NCI-H524 (cell line): ENCODE results near the gene MT1H.
"Not testable (repeated sequence)": the region's sequence is repeated elsewhere in the genome, so short reads cannot be mapped to it uniquely, and the experiment has no call there.

Experiments
- DNase-seq, 2 experiments: peaks; one replicate each; lab custom pipeline; 2025; lab: John Stamatoyannopoulos, UW

MT1H gene

DNA sequence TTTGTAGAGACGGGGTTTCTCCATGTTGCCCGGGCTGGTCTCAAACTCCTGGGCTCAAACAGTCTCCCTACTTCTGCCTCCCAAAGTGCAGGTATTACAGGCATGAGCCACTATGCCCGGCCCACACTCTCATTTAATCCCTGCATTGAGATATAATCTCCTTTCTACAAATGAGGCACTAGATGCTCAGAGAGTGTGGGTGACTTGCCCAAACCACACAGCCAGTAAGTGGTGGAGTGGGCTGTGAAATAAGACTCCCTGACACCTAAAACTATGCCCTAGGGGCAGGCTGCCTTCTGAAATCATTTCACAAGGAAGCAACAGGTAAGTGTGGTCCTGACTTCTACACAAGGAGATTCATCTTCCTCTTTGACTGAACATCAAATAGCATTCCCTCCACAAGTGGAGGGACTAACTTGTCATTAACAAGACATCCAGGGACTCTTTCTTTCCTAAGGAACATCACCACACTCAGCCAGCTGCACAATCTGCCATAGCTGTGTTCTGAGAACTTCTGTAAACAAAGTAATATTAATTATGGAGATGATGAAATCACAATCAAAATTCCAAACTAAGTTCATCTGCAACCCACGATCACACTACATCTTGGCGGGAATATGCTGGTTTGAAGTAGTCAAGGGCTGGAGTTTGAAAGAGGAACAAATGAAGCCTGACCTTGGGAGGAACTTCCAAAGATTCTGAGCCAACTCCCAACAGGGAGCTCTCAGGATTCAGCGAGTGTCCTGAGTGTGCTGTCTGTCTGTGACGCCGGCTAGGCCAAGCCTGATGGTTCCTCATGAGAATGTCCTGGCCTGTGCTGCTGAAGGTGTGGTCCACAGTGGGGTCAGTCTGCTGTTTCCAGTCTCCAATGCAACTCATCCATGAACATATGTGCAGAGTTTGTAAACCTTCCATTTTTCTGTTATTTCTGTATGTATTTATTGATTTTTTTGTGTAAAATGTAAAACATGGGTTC is 4.0 kb upstream of the MT1H start:
- not testable (repeated sequence) for DNase-seq

DNA sequence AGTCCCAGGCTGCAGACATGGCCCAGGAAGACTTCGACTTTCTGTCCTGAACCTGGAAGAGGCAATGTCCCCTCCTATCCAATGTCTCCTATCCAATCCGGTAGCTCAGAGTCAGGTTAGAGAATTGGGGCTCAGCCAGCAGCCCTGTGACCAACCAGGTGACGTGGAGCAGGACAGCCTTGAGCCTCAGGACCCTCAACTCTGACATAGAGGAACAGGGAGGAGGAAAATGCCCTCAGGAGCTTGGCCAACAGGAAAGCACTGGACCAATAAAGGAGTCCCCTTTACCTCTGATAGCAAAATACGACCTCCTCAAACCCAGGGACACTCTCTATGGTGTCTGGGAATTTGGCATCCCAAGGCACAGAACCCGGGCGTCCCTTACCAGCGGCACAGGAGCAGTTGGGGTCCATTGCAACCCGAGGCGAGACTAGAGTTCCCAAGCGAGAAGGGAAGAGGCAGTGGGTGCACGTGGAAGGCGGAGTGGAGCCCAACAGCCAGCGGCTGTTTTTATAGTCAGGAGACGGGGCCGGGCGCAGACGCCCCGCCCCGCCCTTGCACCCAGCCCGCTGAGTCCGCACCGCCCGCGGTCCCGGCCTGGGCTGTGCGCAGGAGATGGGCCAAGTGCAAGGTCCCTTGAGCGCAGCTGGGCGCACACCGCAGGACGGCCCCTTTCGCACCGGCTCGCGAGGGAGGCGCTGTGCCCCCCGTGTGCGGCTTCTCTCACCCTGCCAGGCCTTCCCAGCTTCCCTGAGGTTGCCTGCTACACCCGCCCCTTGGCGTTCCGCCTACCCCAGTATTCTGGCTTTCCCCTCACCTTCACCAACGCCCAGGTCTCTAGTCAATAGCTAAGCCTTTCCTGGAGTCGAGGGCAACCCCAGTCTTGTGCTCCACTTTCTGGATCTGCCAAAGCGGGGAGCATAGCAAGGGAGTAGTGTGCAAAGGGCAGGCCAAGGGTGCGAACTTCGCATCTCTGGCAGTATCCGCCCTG is 1.7 kb upstream of the MT1H start, which contains the start of gene MT1G:
Gene MT1G (minus strand): TSS at position 485 of the 991 bp plus-strand sequence. CDS start 72 bp downstream, at position 413.
- DNase-seq = peak in 1 of 2 experiments; percentile 37

DNA sequence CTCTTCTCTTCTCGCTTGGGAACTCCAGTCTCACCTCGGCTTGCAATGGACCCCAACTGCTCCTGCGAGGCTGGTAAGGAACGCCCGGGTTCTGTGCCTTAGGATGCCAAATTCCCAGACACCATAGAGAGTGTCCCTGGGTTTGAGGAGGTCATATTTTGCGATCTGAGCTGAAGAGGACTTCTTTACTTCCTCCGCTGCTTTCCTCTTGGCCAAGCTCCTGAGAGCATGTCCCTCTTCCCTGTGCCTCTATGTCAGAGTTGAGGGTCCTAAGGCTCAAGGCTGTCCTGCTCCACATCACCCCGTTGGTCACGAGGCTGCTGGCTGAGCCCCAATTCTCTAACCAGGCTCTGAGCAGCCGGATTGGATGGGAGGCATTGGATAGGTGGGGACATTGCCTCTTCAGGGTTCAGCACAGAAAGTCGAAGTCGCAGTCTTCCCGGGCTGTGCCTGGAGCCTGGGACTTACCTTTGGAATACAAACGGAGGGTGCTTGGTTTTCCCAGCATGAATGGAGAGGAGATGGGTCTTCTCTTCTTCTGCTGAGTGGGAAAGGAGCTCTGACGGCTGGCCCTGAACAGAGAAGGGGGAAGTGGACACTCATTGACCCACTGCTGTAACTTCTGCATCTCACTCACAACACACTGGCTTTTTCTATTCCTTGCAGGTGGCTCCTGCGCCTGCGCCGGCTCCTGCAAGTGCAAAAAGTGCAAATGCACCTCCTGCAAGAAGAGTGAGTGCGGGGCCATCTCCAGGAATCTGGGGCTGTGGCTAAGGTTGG is 416 bp downstream of the MT1H start:
- no peak for DNase-seq

DNA sequence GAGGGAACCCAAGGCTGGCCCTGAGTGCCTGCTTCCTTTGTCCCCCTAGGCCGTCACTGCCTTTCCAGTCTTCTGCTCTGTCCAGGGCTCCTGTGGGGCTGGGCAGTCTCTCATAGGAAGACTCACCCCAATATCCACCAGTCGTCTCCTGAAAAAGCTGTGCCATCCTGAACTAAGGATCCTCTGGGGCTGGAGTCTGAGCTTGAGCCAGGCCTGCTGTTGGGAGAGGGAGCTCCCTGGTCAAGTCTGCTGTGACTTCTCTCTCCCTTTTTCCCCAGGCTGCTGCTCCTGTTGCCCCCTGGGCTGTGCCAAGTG is 963 bp downstream of the MT1H start:
- DNase-seq = no peak

DNA sequence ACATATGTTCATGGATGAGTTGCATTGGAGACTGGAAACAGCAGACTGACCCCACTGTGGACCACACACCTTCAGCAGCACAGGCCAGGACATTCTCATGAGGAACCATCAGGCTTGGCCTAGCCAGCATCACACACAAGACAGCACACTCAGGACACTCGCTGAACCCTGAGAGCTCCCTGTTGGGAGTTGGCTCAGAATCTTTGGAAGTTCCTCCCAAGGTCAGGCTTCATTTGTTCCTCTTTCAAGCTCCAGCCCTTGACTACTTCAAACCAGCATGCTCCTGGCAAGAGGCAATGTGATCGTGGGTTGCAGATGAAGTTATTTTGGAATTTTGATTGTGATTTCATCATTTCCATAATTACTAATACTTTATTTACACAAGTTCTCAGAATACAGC is 2.1 kb downstream of the MT1H start:
- not testable (repeated sequence) for DNase-seq

DNA sequence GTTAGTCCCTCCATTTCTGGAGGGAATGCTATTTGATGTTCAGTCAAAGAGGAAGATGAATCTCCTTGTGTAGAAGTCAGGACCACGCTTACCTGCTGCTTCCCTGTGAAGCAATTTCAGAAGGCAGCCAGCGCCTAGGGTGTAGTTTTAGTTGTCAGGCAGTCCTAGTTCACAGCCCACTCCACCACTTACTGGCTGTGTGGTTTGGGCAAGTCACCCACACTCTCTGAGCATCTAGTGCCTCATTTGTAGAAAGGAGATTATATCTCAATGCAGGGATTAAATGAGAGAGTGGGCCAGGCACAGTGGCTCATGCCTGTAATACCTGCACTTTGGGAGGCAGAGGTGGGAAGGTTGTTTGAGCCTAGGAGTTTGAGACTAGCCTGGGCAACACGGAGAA is 2.6 kb downstream of the MT1H start:
- DNase-seq = not testable (repeated sequence)

DNA sequence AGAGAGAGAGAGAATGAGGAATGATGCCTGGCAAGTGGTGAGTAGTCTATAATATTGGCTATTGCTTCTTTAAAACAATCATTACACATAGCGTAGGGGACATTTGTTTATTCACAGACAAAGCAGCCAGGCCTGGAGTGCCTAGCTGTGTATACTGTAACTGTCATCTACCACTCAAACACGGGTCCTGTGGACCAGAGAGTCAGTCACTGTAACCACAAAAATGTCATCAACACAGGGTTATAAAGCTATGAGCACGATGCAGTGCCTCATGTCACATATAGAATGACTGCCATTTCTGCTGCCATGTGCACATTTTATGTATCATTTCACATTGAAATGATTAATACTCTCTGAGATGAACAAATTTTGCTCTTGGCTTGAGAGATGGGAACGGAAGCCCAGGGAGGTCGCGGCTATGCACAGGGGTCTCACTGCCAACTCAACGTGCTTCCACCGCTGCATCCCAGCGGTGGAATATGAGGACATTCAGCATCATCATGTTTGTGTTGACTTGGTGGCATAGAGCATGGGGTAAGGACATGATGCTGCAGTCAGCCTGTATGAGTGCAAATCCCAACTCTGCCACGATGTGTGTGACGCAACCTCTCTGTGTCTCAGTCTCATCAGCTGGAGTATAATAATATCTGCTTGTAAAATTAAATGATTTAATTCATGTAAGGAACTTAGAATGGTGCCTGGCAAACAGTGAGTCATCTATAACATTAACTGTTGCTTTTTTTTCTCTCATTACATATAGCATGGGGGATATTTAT is 3.3 kb downstream of the MT1H start:
- no peak for DNase-seq

DNA sequence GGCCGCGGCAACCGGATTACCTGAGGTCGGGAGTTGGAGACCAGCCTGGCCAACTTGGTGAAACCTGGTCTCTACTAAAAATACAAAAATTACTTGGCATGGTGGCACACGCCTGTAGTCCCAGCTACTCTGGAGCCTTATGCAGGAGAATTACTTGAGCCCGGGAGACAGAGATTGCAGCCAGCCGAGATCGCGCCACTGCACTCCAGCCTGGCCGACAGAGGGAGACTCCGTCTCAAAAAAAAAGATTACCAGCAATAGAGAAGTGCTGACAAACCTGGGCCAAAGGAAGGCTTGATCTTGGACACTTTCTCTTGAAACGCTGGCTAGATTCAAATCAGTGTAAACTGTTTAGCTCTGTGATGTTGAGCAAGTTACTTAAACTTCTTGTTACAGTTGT is 4.3 kb downstream of the MT1H start:
- peak in 1 of 2 experiments; percentile 35 for DNase-seq

DNA sequence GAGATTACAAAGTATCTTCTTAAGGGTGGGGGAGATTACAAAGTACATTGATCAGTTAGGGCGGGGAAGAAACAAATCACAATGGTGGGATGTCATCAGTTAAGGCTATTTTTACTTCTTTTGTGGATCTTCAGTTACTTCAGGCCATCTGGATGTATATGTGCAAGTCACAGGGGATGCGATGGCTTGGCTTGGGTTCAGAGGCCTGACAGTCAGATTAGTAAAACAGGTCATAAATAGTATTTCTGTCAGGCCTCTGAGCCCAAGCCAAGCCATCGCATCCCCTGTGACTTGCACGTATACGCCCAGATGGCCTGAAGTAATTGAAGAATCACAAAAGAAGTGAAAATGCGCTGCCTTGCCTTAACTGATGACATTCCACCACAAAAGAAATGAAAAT is 5.0 kb downstream of the MT1H start:
- DNase-seq = not testable (repeated sequence)

DNA sequence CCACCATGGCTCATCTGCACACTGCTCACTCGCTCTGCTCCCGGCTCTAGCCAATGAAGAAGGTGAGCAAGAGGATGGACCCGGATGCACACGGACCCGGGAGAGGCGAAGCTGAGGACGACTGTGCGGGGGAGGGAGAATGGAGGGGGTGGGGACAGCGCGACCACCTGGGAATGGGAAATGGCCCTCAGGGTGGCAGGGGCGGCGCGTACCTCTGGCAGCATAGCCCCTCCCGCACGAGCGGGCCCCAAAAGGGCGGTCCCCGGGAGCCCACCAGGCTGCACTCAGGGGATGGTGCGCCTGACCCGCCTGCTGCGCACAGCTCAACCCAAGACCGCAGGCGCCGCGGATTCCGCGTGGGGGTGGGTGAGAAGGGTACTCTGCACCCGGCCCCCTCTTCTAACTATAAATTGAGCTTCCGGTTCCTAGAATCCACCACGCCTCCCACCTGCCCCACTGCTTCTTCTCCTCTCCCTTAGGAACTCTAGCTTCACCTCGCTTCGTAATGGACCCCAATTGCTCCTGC is 6.1 kb downstream of the MT1H start:
- no peak for DNase-seq

DNA sequence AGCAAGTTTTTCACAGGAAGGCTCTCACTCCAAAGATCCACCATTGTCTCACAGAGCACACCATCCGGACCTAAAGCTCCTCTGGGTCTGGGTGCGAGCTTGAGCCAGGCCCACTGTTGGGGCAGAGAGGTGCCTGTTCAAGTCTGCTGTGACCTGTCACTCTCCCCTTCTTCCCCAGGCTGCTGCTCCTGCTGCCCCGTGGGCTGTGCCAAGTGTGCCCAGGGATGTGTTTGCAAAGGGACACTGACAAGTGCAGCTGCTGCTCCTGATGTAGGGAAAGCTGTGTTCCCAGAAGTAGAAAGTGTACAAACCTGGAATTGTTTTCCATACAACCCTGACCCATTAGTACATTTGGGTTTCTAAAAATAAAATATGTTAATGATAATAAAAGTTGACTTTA is 7.9 kb downstream of the MT1H start:
- DNase-seq = no peak

DNA sequence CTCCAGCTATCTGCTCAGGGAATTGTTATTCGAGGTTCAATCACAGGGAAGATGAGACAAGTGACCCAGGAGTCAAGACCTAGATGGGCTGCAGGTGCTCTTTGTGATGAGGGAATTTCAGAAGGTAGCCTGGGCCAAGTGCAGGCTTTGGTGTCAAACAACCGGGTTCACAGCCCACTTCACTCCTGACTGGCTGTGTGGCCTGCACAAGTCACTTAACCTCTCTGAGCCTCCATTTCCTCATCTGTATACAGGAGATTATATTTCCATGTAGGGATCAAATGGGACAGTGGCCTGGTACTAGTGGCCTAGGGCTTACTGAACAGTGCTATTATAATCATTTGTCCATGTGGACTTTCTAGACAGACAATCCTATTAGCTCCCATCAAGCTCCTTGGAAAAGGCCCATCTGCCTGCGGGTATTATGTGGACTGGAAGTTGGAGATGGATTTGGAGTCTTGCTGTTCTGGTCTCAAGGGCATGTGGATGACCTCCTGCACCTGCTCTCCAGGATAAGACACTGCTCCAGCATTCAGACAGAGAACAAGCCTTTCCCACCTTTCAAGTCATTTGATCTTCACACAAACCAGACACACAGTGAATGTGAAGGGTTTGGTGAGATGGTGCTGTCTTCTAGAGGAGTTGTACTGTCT is 9.6 kb downstream of the MT1H start:
- DNase-seq = peak in 1 of 2 experiments; percentile 66

DNA sequence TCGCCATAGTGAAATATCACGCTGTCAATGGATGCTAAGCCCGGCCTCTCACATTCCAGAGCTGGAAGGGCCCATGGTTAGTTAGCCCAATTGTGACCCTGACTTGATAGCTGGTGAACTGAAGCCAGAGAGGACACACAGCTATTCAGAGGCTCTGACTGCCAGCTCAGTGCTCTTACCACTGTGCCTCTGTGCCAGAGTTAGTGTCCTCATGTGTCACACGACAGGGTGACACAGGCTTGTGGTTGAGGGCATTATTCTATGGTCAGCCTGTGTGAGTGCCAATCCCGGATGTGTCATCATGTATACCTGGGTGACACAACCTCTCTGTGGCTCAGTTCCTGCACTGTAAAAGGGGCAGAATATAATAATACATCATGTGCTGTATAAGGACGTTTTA is 10.2 kb downstream of the MT1H start:
- DNase-seq = no peak

DNA sequence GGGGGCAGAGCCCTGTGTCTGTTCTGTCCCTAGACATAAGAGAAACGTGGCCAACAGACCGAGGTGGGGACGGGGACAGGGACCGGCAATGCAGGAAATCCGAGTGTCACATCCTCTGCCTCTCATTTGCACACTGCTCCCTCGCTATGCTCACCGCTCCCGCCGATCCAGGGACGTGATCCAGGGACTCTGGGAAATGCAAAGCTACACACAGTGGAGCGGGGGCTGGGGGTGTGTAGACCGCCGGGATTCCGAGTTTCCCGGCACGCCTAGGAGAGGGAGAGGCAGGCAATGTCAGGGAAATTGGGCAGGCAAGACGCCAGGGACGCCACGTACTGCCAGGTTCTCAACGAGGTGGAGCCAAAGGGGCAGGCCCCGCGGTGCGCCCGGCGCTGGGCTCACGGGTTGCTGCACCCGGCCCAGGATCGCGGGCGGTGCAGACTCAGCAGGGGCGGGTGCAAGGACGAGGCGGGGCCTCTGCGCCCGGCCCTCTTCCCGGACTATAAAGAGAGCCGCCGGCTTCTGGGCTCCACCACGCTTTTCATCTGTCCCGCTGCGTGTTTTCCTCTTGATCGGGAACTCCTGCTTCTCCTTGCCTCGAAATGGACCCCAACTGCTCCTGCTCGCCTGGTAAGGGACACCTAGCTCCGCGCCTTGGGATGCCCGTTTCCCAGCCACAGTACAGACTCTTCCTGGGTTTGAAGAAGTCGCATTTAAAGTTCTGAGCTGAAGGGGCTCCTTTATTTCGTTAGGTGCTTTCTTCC is 12.5 kb downstream of the MT1H start, which contains the start of gene MT1X:
Gene MT1X (plus strand): TSS at position 532 of the 764 bp plus-strand sequence. CDS start 71 bp downstream, at position 603.
- peak; percentile 66 to 92 for DNase-seq

DNA sequence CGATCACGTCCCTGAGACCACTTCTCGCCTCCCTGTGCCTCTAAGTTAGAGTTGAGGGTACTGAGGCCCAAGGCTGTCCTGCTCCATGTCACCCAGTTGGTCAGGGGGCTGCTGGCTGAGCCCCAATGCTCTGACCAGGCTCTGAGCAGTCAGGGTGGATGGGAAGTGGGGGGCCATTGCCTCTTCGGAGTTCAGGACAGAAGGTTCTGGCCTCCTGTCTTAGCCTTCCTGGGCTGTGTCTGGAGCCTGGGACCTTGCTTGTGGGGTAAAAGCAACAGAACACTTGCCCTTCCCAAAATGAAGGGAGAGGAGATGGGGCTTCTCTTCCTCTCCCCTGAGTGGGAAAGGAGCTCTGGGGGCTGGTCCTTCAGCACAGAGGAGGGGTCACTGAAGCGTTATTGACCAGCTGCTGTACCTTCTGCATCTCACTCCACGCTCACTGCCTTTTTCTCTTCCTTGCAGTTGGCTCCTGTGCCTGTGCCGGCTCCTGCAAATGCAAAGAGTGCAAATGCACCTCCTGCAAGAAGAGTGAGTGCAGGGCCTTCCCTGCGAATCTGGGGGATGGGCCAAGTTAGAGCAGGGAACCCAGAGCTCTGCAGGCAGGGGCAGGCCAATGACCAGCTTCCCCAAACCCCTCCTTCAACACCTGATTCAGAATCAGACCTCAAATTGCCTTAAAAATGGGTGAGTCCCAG is 13.2 kb downstream of the MT1H start:
- DNase-seq = peak in 1 of 2 experiments; percentile 67

DNA sequence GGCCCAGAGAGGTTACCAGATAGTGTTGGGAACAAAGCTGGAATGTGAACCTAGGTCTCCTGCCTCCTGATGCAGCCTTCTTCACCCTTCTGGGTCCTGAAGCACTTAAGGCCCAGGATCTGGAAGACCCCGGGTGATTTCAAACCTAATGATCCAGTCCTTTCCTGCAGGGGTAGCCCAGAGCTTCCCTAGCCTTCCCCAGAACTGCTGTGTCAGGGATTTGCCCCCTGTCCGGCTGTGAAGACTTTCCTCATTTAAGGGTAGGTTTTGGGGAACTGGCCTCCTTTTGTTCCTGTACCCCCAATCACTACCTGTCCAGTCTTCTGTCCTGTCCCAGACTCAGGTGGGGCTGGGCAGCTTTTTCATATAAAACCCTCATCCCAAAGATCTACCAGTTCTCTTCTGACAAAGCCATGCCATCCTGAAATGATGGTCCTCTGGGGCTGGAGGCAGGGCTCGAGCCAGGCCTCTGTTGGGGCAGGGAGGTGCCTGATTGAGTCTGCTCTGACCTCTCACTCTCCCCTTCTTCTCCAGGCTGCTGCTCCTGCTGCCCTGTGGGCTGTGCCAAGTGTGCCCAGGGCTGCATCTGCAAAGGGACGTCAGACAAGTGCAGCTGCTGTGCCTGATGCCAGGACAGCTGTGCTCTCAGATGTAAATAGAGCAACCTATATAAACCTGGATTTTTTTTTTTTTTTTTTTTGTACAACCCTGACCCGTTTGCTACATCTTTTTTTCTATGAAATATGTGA is 14.0 kb downstream of the MT1H start:
- DNase-seq = no peak

DNA sequence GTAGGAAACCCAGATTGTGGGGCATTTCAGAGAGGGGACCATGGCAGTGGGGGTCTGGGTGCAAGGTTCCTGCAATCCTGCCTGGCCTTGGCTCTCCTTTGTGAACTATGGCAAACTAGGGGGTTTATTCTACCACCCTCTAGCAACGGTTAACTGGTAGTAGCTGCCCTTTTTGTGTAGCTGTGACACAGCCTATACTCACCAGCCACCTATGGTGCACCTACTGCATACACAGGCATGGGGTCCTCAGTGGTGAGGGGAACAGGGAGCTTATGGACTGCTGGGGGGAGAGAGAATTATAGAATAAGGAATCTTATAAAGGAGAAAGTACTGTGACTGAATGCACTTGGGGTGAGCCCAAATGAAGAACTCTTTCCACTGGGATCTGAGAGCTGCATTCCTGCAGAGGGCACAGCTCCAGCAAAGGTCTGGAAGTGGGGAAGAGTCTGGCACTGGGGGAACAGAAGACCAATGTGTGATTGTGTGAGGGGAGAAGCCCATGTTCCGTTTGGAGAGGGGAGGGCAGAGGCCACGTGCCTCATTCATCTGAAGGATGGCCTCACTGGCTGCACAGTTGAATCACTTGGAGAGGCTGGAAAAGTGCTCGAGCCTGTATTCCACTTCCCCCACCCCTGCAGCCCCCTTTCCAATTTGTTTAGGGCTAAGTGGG is 14.8 kb downstream of the MT1H start:
- DNase-seq = no peak
